Cardiac fibroblast (primary cell): ENCODE measurements around the gene GIT2.
"Not testable (repeated sequence)": the region's sequence is repeated elsewhere in the genome, so short reads cannot be mapped to it uniquely, and the experiment has no call there.

Experiments
- DNase-seq, 2 donors: peaks; one replicate each; pipeline versions ENCODE4 v3.0.0 to v3.0.0-alpha.2; 2010; ENCODE audit warnings: low read depth in 2 of 2
- H3K4me3 ChIP-seq, 2 donors: replicated peaks in 1 of 2; 1 replicate in 1 of 2; 2 replicates in 1 of 2; pipeline ENCODE4 v1.5.1; 2011; ENCODE audit warnings: low read depth in 2 of 2, low read length in 2 of 2, mild to moderate bottlenecking in 2 of 2, moderate library complexity in 1 of 2
- TF ChIP-seq, protein P1 (sequence below): IDR thresholded peaks from one replicate; pipeline ENCODE4 v1.5.1; 2011; ENCODE audit warnings: low read depth, mild to moderate bottlenecking, low read length, inconsistent platforms

GIT2 gene

DNA sequence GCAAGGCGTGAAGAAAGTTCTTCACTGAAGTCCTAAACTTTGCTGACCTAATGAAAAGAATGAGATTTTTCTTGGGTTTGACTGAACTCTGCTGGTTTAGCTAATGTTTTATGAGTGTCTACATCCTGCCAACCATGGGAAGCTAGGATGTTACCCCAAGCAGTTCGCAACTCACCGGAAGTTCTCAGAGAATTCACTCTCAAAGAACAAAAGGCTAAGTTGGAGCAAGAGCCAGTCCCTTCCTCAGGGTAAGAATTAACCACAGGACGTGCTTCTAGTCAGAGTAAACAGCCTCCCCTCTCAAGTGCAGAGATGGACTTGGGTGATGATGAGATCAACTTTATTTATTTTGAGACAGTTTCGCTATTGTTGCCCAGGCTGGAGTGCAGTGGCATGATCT lies 58.8 kb downstream of the GIT2 start:
- no peak overlapping the region for H3K4me3 ChIP-seq
- DNase-seq: no peak
- TF ChIP-seq, protein P1, sequence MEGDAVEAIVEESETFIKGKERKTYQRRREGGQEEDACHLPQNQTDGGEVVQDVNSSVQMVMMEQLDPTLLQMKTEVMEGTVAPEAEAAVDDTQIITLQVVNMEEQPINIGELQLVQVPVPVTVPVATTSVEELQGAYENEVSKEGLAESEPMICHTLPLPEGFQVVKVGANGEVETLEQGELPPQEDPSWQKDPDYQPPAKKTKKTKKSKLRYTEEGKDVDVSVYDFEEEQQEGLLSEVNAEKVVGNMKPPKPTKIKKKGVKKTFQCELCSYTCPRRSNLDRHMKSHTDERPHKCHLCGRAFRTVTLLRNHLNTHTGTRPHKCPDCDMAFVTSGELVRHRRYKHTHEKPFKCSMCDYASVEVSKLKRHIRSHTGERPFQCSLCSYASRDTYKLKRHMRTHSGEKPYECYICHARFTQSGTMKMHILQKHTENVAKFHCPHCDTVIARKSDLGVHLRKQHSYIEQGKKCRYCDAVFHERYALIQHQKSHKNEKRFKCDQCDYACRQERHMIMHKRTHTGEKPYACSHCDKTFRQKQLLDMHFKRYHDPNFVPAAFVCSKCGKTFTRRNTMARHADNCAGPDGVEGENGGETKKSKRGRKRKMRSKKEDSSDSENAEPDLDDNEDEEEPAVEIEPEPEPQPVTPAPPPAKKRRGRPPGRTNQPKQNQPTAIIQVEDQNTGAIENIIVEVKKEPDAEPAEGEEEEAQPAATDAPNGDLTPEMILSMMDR: no peak

DNA sequence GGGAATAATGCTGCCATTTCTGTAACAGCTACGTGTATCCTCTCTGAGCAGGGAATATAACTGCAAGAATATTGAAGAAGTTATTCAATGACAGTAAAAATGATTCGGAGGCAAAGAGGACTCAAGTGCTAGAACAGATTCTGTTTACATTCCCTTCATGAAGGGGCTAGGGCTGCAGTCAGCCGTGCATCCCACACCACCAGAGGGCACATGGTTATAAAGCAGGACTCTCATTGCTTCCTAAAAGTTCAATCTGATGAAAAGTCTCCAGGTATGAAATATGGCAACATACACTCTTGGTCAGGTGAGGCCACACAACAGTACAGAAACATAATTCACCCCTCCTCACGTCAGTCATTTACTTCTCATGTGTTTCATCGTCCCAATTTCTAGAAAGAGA lies 62.1 kb downstream of the GIT2 start:
- TF ChIP-seq, protein P1: peak; percentile 46
- DNase-seq: peak in 1 of 2 donors; percentile 29
- no peak overlapping the region for H3K4me3 ChIP-seq

GRCh38 chr12:109932878-109933503 lies 63.2 kb downstream of the GIT2 start:
- DNase-seq: peak; percentile 32 to 46
- TF ChIP-seq, protein P1: no peak

DNA sequence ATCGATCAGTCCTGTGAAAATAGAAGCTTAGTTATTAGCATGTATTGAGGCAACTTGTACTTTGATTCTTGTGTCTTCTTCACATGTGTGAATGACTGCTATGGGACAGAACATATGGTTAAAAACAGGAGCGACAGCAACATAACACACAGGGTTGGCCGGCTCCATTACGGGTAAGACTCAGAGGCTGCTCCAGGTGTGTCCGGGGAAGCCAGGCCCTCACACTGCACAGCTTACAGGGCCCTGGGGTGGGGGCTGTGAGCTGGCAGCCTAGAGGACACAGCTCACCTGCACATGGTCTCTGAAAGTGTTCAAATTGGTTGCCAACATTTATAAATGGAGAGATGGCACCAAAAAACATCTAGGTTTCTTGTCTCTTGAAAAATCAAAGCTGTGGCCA lies 65.0 kb downstream of the GIT2 start:
- TF ChIP-seq, protein P1: no peak

More at GRCh38 chr12:109932878-109933503, 63.2 kb downstream of the GIT2 start:
- no peak overlapping the region for H3K4me3 ChIP-seq

DNA sequence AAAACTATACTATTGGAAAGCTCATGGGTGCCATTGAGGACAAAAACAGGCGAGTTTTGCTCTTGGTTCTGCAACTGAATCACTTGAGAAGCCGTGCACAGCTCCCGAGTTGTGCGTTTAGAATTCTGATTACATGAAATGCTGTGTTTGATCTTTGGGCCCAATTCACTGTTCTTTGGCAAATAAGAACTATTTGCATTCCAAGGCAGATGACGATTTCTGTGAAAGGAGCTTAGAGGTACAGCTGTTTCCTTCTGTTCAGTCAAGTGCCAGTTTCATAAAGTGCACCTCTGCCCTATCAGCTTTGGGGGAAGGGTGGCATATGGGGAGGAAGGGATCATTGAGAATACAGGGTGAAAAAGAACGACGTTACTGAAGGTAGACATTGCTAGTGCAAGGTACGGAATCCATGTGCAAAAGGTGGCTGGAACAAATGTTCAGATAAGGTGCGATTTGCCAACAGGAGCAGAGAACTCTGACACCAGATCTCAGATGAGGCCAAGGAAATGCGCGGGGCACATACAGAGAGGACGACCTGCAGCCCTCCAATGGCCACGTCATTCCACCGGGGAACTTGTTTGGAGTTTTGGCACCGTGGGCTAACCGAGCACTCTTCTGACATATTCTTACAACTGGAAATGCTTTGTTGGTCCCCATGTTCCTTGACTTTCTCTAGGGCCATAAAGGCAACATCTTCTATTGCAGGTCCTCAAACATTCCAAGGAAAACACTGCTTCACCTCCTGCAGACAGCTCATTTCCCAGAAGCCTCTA lies 66.0 kb downstream of the GIT2 start:
- TF ChIP-seq, protein P1: no peak
- no peak for DNase-seq
- H3K4me3 ChIP-seq: no peak overlapping the region

More for the DNA sequence above, 65.0 kb downstream of the GIT2 start:
- DNase-seq: no peak
- H3K4me3 ChIP-seq: no peak overlapping the region

- DNase-seq, H3K4me3 ChIP-seq: not testable (repeated sequence)
These were observed 66.8 kb downstream of the GIT2 start for GRCh38 chr12:109929326-109929725.

DNA sequence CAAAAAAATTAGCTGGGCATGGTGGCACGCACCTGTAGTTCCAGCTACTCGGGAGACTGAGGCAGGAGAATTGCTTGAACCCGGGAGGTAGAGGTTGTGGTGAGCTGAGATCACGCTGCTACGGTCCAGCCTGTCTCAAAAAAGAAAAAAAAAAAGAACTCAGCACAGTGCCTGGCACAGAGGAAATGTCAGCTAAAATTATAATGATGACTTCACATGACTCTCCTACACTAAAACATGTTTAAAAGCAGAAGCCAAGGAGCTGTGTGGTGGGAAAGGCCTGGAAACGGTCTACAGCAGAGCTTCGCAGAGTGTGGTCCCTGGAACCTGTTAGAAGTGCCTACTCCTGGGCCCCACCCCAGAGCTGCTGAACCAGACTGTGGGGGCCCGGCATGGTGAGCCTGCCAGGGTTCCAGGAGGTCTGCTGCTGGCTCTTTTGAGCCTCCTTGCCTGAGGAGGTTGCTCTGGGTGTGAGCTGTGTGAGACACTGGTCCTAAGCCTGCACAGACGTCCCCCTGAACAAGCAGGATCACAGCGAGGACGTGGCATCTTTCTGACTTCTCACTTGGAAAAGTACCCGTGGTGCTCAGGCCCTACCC lies 68.0 kb downstream of the GIT2 start:
- no peak for DNase-seq
- TF ChIP-seq, protein P1: no peak
- H3K4me3 ChIP-seq: no peak overlapping the region
